Measurements from ENCODE around the gene GTPBP3.
"Not testable (repeated sequence)": the region's sequence is repeated elsewhere in the genome, so short reads cannot be mapped to it uniquely, and the experiment has no call there.

Gene GTPBP3

GRCh38 chr19:17348700-17349099, 11.3 kb downstream of the GTPBP3 start:
- no peak for DNase-seq

DNA sequence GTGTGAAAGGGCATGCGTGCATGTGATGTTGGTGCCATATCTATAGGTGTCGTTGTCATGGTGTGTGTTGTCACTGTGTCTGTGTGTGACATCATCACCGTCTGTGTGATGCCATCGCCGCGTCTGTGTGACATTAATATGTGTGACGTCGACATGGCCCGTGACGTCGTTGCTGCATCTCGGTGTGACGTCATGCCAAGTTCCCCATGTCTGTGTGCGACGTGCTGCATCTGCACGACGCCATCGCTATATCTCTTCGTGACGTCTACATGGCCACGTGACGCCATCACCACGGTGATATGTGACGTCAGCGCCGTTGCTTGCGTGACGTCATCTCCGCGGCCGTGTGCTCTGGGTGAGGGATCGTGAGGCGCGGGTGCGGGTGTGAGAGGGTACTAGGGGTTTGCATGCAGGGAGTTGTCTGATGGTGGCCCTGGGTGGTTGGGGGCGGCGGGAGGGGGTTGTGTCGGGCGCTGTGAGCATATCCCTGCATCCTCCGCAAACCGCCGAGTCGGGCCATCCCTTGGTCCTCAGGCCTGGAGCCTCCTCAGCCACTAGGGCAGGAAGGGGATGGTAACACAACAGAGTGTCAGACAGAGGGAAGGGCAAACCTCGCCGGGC, 14.6 kb downstream of the GTPBP3 start:
- DNase-seq, result no peak

DNA sequence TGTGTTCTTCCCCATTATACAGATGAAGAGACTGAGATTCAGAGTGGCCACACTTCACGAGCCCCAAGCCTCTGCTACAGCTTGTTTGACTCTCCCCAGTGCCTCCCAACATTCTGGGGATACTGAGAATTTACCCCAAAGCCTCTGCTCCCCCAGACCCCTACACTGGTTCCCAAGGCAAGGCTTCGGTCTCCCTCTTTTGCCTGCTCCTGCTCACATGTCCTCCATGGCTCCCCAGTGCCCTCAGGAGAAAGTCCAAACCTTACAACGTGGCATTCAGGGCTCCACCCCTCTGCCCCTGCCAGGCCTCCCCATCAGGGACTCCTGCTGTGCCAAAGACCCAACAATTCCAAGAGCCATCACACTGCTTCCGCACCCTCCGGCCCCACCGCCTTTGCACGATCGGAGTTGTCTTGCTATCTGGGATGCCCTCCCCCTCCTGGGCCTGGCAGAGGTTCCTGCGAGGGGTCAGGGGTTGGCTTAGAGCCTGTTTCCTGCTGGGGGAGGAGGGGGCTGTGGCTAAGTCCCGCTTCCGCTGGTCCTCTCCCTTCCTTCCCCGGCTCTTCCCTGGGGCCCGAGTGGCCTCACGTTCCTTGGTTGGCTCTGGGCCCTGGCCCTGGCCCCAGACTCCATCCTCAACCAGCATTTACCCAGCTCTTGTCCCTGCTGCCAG, 15.4 kb downstream of the GTPBP3 start:
- DNase-seq, result no peak

- no peak for DNase-seq
These were observed 16.0 kb downstream of the GTPBP3 start for GRCh38 chr19:17353386-17353785.

DNA sequence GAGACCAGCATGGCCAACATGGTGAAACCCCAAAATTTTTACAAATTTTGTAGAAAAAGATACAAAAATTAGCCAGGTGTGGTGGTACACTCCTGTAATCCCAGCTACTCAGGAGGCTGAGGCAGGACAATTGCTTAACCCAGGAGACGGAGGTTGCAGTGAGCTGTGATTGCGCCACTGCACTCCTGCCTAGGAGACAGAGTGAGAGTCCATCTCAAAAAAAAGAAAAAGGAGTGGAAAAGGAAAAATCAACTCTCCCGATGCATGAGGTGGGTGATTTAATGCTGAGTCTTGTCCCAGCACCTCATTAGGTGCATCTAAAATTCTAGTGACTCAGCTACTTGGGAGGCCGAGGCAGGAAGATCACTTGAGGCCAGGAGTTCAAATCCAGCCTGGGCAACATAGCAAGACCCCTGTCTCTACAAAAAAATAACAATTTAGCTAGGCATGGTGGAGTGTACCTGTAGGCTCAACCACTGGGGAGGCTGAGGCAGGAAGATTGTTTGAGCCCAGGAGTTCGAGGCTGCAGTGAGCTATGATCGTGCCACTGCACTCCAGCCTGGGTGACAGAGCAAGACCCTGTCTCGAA, 19.8 kb downstream of the GTPBP3 start:
- no peak for DNase-seq

DNA sequence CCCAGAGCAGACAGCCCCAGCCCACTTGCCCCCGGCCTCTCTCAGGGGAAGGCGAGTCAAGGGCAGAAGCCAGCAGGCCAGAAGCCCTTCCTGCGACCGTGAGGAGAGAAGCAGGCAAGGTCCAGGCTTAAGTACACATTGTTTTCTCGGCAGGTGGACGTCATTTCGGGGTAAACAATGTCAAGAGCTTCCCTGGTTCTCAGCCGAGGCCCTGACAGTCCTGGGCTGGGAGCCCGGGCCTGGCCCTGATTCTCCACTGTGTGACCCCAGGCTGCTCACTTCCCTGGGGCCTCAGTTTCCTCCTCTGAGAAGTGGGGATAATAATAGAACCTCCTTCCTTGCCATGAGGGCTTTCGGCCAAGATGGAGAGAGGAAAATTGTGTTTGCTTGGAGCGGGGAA, 20.4 kb downstream of the GTPBP3 start:
- no peak for DNase-seq

- no peak for DNase-seq
These were observed 21.0 kb downstream of the GTPBP3 start for GRCh38 chr19:17358395-17358794.

DNA sequence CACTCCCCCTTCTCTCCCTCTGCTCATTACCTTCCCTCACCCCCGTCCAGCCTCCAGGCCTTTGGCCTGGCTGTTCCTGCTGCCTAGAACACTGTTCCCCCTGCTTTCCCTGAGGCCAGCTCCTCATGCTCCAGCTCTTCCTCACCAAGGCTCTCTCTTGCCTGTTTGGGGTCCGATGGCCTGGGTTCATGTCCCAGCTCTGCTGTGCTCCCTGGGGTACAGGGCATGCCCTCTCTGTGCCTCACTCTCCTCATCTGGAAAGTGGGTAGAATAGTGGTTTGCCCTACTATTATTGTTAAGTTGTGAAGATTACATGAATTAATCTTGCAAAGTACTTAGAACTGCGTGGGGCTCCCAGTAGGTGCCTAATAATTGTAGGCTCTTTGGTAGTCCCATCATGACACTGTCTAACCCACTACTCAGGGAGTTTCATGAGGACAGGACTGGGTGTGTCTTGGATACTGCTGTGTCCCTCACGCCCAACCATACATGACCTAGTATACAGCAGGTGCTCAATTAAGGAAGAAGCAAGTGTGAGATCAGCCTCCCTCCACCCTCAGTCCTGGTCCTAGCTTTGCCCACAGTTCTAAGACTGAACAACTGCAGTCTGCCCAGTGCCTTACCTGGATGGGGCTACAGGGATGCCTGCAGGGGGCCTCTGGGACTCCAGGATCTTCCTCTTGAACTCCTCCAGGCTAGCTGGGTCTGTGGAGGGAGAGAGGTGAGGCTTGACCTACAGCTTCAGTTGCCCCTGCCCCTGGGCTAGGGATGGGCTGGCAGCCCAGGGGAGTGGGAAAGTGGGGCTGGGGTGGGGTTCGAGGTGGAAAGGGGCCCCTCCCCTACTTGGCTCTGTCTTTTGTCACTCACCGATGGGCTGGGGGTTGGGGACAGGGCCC, 22.8 kb downstream of the GTPBP3 start:
- no peak for DNase-seq

- not testable (repeated sequence) for DNase-seq
These were observed 26.7 kb downstream of the GTPBP3 start for GRCh38 chr19:17363852-17364605.

- DNase-seq, result no peak
These were observed 28.0 kb downstream of the GTPBP3 start for GRCh38 chr19:17365361-17365760.

GRCh38 chr19:17370026-17370587, 32.8 kb downstream of the GTPBP3 start:
- no peak for DNase-seq

- DNase-seq, result no peak
These were observed 39.7 kb downstream of the GTPBP3 start, which contains the start of gene PLVAP for GRCh38 chr19:17376935-17377600. PLVAP (minus strand) TSS chr19:17377342; CDS start chr19:17377288, 54 bp downstream.

DNA sequence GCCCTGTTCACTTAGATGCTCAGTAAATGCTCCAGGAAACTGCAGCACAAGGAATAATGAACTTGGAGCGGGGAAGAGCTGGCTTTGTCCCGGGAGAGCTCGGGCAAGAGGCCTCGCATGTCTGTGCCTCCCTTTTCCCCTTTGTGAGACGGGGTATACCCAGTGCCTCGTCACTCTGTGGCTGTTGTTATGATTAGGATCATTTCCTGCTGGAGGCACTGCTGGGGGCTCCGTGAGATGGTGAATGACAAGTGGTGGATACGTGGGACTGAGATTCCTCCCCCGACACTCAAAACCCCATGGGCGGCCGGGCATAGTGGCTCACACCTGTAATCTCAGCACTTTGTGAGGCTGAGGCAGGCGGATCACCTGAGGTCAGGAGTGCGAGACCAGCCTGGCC, 40.9 kb downstream of the GTPBP3 start:
- DNase-seq, result no peak

- DNase-seq, result no peak
These were observed 41.9 kb downstream of the GTPBP3 start for GRCh38 chr19:17379221-17379631.

DNA sequence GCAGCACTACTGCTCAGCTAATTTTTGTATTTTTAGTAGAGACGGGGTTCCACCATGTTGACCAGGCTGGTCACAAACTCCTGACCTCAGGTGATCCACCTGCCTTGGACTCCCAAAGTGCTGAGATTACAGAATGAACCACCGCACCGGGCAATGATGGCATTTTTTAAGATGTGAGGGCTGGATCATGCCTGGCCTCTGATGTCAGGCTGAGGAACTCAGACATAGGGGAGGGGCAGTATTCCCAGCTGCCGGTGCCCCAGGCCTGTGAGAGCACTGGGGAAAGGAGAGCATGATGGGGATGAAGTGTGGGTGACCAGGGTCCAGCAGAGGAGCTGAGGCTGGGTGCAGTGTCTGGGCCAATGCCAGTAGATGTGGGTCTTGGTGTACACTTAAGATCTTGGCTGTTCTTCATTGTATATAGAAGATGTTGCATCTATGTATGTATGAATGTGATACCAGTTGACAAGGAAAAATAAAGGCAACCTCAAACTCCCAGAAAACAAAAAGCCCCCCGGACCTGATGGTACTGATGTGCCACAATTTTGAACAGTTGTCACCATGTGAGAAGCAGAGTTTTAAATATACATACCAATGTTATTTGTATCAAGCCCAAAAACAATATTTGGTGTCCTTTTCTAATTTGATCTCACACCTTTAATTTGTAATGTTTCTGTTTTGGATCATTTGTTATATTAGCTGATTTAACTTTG, 43.2 kb downstream of the GTPBP3 start:
- DNase-seq, result no peak

GRCh38 chr19:17385878-17386611, 48.7 kb downstream of the GTPBP3 start:
- no peak for DNase-seq

DNA sequence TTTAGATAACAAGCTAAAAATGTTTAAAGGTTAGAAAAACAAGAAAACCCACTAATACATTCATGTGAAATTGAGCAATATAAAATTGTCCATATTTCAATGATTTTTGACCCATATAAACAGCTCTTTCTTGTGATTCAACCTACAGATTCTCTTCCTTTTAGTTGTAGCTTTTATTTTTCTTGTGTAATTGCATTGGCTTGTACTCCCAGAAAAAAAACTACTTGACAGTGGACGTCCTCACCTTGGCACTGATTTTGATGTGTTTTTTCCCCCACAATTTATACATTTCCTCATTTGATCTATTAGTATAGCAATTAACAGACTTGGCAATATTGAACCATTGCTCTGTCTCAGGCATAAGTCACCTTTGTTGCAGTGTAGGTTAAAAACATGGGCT, 51.9 kb downstream of the GTPBP3 start:
- DNase-seq, result no peak

DNA sequence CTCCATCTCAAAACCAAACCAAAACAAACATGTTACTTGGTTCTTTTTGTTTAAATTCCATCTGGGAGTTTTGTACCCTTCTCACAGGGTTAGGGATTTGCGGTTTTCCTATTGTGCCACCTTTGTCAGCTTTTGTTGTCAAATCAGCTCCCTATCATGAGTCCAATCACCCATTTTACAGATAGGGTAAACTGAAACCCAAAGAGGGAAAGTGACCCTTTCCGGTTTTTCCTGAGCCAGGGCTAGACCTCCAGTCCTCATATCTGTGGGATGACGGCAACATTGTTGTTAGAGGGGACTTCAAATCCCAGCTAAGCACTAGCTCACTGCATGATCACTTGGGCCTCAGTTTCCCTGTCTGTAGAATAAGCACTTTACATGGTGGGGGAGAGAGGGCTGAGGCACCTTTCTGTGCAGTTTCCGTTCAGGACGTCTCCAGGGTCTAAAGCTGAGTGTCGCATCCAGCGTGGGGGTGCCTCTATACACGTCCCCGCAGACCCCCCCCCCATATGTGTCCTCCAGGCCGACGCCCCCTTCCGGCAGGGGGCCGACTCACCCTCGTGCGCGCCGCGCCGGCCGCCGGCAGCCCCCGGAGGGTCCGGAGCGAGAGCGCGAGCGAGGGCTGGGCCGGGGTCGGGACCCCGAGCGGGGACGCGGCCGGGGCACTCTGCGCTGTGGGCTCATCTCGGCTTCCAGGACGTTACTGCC, 52.8 kb downstream of the GTPBP3 start:
- no peak for DNase-seq

GRCh38 chr19:17390665-17391370, 53.5 kb downstream of the GTPBP3 start:
- no peak for DNase-seq
